GM18519 (cell line): ENCODE results near the gene KAZN.

Experiments used
- ATAC-seq: cut with Tn5 transposase; IDR thresholded peaks from one replicate; pipeline ENCODE4 v1.9.1; 2021; ENCODE audit warnings: mild to moderate bottlenecking, moderate library complexity; ENCODE audit not compliant: unreplicated experiment, low FRiP score

Gene KAZN

DNA sequence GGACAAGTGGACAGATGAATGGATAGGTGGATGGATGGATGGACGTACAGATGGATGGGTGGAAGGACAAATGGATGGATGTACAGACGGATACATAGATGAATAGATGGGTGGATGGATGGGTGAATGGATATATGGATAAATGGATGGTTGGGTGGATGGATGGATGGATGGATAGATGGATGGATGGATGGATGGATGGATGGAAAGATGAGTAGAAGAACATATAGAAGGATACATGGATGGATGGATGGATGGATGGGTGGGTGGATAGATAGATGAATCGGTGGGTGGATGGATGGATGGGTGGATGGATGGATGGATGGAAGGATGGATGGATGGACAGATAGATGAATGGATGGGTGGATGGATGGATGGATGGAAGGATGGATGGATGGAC lies 274.3 kb downstream of the KAZN start:
- ATAC-seq = no peak

DNA sequence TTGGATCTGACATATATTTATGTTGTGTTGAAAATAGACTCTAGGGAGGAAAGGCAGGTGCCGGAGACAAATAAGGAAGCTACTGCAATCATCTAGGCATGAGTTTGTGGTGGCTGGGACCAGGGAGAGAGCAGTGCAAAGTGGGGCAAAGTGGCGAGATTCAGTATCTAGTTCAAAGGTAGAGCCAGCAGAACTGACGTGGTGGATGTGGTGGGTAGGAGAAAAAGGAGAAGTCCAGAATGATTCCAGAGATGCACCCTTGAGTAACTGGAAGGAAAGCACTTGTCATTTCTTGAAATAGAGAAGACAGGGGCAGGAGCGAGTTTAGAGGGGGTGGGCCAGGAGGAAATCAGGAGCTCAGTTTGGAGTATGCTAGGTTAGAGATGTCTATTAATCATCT lies 275.2 kb downstream of the KAZN start:
- no peak for ATAC-seq

GRCh38 chr1:14875524-14876509 lies 277.3 kb downstream of the KAZN start:
- ATAC-seq = no peak

- ATAC-seq = no peak
Measured at GRCh38 chr1:14876747-14877146, 278.3 kb downstream of the KAZN start.

DNA sequence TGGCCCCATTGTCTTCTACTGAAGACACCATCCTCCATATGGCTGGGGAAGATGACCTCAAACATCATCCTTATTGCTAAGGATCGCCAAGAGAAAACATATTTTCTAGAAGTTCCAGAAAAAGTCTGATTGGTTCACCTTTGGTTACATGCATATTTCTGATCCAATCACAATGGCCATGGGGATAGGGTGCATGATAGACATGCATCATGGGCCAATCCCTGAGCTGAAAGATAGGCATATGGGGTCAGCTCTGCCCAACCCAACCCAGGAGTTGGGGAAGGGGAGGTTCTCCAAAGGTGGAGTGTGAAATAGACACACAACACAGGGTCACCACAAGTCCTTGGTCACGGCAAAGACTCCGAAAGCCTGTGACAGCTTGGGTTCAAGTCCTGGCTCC lies 278.7 kb downstream of the KAZN start:
- ATAC-seq = no peak

DNA sequence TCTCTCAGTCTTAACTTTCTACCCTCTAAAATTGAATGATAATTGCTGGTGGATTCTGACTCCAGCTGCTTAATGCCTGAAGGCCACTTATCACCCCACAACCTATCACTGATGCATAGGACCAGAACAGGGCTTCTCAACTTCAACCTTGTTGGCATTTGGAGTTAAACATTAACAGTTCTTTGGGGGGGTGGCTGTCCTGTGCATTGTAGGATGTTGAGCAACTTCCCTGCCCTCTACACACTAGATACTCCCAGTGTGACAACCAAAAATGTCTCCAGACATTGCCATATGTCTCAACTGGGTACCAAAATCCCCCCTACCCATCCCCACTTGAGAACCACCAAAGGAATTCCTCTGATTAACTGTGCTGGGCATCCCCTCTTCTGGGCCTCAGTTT lies 279.6 kb downstream of the KAZN start:
- ATAC-seq = no peak

- ATAC-seq = no peak
Measured at GRCh38 chr1:14878951-14879350, 280.5 kb downstream of the KAZN start.

- no peak for ATAC-seq
Measured at GRCh38 chr1:14880456-14881316, 282.2 kb downstream of the KAZN start.

GRCh38 chr1:14881775-14882672 lies 283.5 kb downstream of the KAZN start:
- peak; percentile 75 for ATAC-seq

GRCh38 chr1:14884614-14885175 lies 286.2 kb downstream of the KAZN start:
- no peak for ATAC-seq

DNA sequence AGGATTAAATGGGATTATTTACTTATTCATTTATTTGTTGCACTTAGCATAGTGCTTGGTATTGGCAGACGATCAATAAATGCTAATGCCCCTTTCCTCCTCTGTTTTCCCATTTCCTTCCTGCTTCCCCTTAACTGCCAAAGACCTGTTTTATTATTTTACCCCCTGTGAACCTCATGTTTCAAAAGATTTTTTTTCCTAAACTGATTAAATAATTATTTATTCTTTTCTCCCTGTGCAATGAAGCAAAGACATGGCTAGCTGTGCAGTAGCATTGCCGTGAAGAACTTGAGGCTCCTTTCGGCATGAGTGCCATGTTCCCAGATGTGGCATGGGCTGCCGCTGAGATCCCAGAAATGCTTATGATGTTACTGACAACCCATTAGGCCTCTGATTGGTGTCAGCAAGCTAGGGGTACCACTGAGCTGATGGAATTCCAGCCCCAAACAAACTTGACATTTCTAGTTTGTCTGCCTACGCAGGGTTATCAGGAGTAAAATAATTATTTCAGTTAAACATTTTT lies 288.6 kb downstream of the KAZN start:
- ATAC-seq = no peak

GRCh38 chr1:14887764-14888350 lies 289.4 kb downstream of the KAZN start:
- ATAC-seq = no peak

DNA sequence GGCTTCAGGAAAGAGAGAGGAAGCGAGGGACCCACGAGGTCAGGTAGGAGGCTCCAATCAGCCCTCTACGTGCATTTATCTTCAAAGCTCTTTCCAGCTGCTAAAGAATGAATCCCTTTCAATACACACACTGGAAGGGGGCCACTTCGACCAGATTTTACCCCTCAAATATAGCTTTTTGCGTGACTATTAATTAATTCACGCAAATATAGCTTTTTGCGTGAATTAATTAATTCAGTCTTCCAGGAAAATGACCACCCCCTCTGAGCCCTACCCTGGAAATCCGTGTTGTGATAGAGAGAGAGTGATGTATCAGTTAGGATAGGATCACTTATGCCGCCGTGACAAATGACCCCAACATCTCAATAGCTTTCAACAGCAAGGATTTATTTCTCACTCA lies 289.9 kb downstream of the KAZN start:
- ATAC-seq = no peak

- no peak for ATAC-seq
Measured at GRCh38 chr1:14889825-14890440, 291.4 kb downstream of the KAZN start.

DNA sequence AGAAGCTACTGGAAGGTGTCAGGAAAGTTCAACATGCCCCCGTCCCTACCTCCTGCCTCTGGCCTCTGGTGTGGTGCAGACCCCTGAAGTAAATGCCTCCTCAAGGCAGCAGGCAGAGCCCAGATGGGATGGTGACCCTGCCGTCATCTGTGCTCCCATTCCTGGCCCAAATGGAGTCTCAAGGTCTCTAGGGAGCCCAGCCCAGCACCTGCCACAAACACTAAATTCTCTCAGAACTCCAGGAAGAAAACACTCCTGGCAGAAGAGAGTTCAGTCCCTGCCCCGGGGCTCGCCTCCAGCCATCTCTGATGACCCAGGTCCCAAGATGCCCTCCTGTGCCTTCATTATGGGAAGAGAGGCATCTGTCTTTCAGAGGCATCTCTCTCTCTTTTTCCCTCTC lies 293.5 kb downstream of the KAZN start:
- ATAC-seq = no peak

DNA sequence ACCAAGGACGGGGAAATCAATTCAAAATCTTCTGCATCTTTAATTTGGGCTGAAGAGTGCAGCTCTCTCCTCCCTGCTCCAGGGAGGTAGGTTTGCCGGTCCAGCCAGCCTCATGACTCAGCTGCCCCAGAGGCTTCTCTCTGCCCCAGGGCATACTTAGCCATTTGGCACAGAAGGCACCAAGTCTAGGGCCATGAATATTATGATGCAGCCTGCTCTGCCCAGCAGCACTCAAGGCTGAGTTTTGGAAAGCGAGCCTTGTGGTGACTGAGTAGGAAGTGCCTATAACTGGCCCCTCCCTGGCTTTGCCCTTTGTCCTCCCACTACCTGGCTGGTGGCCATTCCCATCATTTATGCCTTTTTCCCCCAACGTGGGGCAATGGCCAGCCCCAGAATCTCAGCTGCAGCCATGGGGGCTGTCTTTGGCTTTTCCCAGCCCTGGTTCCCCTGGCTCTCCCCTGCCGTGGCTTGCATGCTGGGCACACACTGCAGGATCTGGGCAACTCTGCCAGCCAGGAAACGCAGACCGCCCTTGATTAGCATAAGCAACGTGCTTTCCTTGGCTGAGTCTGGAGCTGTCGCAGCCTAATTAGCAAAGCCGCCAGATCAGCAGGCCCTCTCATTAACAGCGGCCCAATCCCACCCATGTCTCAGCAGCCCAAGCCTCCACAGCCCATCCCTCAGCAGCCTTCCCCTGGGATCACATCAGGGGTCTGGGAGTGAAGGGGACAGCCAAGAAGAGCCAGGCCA lies 296.5 kb downstream of the KAZN start:
- no peak for ATAC-seq

DNA sequence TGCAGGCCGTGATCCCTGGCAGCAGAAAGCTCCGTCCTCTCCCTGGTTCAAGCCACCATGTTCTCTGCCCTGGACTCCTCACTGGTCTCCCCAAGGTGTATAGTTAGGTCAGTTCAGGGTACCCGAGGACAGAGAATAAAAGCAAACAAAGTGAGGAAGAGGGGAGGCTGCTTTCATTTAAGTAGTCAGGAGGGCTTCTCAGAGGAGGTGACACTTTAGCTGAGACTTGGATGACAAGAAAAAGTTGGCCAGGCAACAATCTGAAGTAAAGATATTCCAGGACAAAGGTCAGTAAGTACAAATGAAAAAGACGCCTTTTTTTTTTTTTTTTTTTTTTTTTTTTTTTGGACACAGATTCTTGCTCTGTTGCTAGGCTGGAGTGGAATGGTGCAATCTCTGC lies 297.2 kb downstream of the KAZN start:
- ATAC-seq = no peak

- ATAC-seq = no peak
Measured at GRCh38 chr1:14896381-14897079, 298.0 kb downstream of the KAZN start.
